A673 (cell line): ENCODE results near the gene SRRM2. TPM values are rescaled to one million over a fixed set of nuclear protein-coding genes. Genes with fewer than 3 reads are reported as not detected.

Source experiments
- BruUV-seq: library from RNA; stranded (reverse); fragments of 400-500 nt; replicated peaks from 2 replicates; lab custom pipeline; 2021; lab: Mats Ljungman, UMichigan
- CTCF ChIA-PET: fragments of 300-600 bp; sonication (Branson Sonifier 250); formaldehyde crosslinking; loops from one replicate; lab custom pipeline; 2022; ENCODE audit warnings: antibody characterized with exemption; lab: Charles Lee
- POLR2A ChIA-PET: fragments of 300-600 bp; sonication (Branson Sonifier 250); formaldehyde crosslinking; loops from one replicate; lab custom pipeline; 2022; ENCODE audit warnings: antibody characterized with exemption; ENCODE audit not compliant: low non-redundant PET; lab: Charles Lee
- DNase-seq: peaks from one replicate; pipeline ENCODE4 v3.0.0-alpha.2; 2015; ENCODE audit warnings: low spot score
- H3K27ac ChIP-seq: fragments of 200-600 bp; sonication (generic); 2 replicates; pipeline ENCODE4 v1.5.1; 2016; ENCODE audit warnings: mixed run types, low read depth, mild to moderate bottlenecking, mixed read lengths, antibody characterized with exemption, low read length; ENCODE audit not compliant: poor library complexity, severe bottlenecking
- H3K27me3 ChIP-seq: fragments of 200-600 bp; sonication (generic); replicated peaks from 2 replicates; pipeline ENCODE4 v1.6.1; 2017; ENCODE audit warnings: mixed run types, low read depth, mild to moderate bottlenecking, mixed read lengths, antibody characterized with exemption, low read length; ENCODE audit not compliant: insufficient read depth, poor library complexity
- H3K36me3 ChIP-seq: fragments of 200-600 bp; sonication (generic); 2 replicates; pipeline ENCODE4 v1.6.1; 2016; ENCODE audit warnings: mixed run types, mild to moderate bottlenecking, mixed read lengths, antibody characterized with exemption, low read length; ENCODE audit not compliant: insufficient read depth, poor library complexity, severe bottlenecking
- H3K4me1 ChIP-seq: fragments of 200-600 bp; sonication (generic); 2 replicates; pipeline ENCODE4 v1.6.1; 2017; ENCODE audit warnings: mixed run types, mild to moderate bottlenecking, mixed read lengths, antibody characterized with exemption, low read length; ENCODE audit not compliant: insufficient read depth, poor library complexity, severe bottlenecking
- H3K4me3 ChIP-seq: fragments of 200-600 bp; sonication (generic); 2 replicates; pipeline ENCODE4 v1.5.1; 2016; ENCODE audit warnings: low read depth, mixed run types, mild to moderate bottlenecking, mixed read lengths, low read length; ENCODE audit not compliant: poor library complexity, severe bottlenecking
- H3K9me3 ChIP-seq: fragments of 200-600 bp; sonication (generic); 2 replicates; pipeline ENCODE4 v1.6.1; 2016; ENCODE audit warnings: mixed run types, low read depth, mild to moderate bottlenecking, mixed read lengths, antibody characterized with exemption, low read length; ENCODE audit not compliant: poor library complexity, severe bottlenecking
- EZH2 ChIP-seq: fragments of 200-600 bp; sonication (generic); IDR thresholded peaks from 2 replicates; pipeline ENCODE4 v1.6.1; 2017; ENCODE audit warnings: borderline replicate concordance, low read depth, mild to moderate bottlenecking, mixed read lengths, antibody characterized with exemption, low read length; ENCODE audit not compliant: poor library complexity, severe bottlenecking
- intact Hi-C: fragments of 100-400 bp; cut with micrococcal nuclease; formaldehyde crosslinking; loops from one replicate; pipeline ENCODE4 v1.10.0; 2022; ENCODE audit not compliant: unreplicated experiment
- total RNA-seq: library from RNA; stranded (reverse); gene quantifications from 2 replicates; pipeline ENCODE4 v1.2.3, GENCODE V29; 2021
- TF ChIP-seq, protein P1 (sequence below): fragments of 300-800, 200-600 bp; sonication (generic); conservative IDR thresholded peaks from 2 replicates; pipeline ENCODE4 v1.5.1; 2017; ENCODE audit warnings: low read depth, mild to moderate bottlenecking, antibody characterized with exemption, low read length, moderate library complexity, mixed read lengths

Gene SRRM2
- total RNA-seq, 1 experiment from 2014 or later = 642 TPM

DNA sequence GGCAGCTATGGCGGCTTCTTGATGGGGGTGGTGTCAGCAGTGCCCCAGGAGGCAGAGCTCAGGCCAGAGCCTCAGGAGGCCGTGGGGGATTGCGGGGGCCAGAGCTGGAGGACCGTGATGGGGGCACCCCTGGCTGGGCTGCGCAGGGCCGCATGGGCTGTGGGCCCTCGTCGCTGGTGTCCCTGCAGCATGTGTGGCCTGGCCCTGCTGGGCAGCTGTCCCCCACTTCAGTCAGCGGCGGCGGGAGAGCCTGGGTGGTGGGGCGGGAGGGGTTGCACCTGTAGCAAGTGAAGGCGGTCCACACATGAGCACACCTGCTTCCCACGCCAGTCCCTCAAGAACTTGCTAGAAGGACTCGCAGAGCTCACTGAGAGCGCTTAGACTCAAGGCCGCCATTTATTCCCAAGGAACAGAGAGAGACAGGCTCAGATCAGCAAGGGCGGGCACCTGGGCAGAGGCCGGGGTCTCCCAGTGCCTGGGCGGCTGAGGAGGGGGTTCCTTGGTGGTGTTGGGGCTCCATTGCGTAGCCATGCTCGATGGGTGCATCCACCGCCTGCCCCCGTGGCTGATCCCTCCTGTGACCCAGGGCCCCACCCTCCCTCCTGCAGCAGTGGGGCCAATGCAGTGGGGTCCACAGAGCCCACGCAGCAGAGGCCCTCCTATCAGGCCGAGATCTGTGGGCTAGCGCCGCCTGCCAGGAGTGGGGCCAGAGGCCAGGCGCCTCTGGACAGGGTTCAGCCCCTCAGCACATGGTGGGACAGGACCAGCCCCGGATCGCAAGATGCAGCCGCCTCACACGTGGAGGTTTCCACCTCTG is 48.1 kb upstream of the SRRM2 start:
- ChIA-PET CTCF (no interaction called here), POLR2A (no interaction called here)
- no peaks in the 10 kb centered on the region for H3K4me1 ChIP-seq
- H3K4me3 ChIP-seq = no peak overlapping the region
- no peak for DNase-seq
- no peaks in the 10 kb centered on the region for H3K9me3 ChIP-seq
- TF ChIP-seq, protein P1, sequence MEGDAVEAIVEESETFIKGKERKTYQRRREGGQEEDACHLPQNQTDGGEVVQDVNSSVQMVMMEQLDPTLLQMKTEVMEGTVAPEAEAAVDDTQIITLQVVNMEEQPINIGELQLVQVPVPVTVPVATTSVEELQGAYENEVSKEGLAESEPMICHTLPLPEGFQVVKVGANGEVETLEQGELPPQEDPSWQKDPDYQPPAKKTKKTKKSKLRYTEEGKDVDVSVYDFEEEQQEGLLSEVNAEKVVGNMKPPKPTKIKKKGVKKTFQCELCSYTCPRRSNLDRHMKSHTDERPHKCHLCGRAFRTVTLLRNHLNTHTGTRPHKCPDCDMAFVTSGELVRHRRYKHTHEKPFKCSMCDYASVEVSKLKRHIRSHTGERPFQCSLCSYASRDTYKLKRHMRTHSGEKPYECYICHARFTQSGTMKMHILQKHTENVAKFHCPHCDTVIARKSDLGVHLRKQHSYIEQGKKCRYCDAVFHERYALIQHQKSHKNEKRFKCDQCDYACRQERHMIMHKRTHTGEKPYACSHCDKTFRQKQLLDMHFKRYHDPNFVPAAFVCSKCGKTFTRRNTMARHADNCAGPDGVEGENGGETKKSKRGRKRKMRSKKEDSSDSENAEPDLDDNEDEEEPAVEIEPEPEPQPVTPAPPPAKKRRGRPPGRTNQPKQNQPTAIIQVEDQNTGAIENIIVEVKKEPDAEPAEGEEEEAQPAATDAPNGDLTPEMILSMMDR = no peak
- TF ChIP-seq EZH2 = no peak
- H3K27ac ChIP-seq = no peak overlapping the region
- no peaks in the 10 kb centered on the region for H3K27me3 ChIP-seq
- BruUV-seq = no TSS peak
- peaks cover 19% of the 10 kb centered on the region for H3K36me3 ChIP-seq
- intact Hi-C loops = no loop called here

DNA sequence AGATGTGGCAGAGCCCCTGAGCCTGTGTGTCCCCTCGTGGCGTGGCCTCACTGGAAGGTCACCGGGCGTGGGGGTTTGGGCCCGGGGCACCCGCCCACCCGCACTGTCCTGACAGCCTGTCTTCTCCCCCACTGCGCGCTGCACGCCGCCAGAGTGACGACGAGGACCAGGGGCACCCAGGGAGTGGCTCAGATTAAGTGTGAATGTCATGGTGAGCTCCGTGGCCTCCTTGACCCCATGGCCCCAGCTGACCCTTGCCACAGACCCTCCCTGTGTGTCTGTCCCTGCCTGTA is 47.5 kb upstream of the SRRM2 start:
- no TSS peak for BruUV-seq

DNA sequence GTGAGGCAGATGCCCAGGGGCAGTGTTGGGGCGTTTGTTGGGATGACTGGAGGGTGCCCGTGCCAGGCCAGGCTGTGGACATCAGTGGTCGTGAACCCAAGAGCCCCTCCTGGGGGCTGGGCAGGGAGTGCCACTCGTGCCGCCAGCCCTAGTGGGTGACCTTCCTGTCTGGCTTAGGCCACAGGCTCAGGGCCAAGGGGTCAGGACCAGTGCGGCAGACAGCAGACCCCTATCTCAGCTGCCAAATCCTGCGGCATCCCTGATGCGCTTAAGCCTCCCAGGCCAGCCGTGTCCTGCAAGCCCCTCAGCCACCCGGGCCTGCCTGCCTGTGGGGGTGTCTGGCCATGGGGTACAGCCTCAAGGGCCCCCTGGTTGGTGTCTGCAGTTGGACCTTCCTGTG is 47.1 kb upstream of the SRRM2 start:
- Histone ChIP-seq H3K27ac (no peak overlapping the region), H3K4me3 (no peak overlapping the region), H3K4me1 (no peaks in the 10 kb centered on the region), H3K9me3 (no peaks in the 10 kb centered on the region), H3K36me3 (peaks cover 19% of the 10 kb centered on the region), H3K27me3 (no peaks in the 10 kb centered on the region)
- no TSS peak for BruUV-seq
- no peak for DNase-seq
- POLR2A ChIA-PET = no interaction called here
- intact Hi-C loops = no loop called here
- TF ChIP-seq, protein P1 = no peak
- TF ChIP-seq EZH2 = no peak
- CTCF ChIA-PET = no interaction called here

More for the DNA sequence above, 47.5 kb upstream of the SRRM2 start:
- DNase-seq = no peak
- Histone ChIP-seq H3K36me3 (peaks cover 19% of the 10 kb centered on the region), H3K4me3 (no peak overlapping the region), H3K27me3 (no peaks in the 10 kb centered on the region), H3K27ac (no peak overlapping the region), H3K4me1 (no peaks in the 10 kb centered on the region), H3K9me3 (no peaks in the 10 kb centered on the region)
- intact Hi-C loops = no loop called here
- CTCF ChIA-PET = no interaction called here
- no peak for TF ChIP-seq EZH2
- TF ChIP-seq, protein P1 = no peak
- POLR2A ChIA-PET = no interaction called here
